GM18870 (cell line): ENCODE data around the gene ATN1.
"Not testable (repeated sequence)": the region's sequence is repeated elsewhere in the genome, so short reads cannot be mapped to it uniquely, and the experiment has no call there.

Source experiments
- ATAC-seq: cut with Tn5 transposase; IDR thresholded peaks from one replicate; pipeline ENCODE4 v1.9.1; 2021; ENCODE audit warnings: moderate library complexity; ENCODE audit not compliant: unreplicated experiment

ATN1 gene, protein sequence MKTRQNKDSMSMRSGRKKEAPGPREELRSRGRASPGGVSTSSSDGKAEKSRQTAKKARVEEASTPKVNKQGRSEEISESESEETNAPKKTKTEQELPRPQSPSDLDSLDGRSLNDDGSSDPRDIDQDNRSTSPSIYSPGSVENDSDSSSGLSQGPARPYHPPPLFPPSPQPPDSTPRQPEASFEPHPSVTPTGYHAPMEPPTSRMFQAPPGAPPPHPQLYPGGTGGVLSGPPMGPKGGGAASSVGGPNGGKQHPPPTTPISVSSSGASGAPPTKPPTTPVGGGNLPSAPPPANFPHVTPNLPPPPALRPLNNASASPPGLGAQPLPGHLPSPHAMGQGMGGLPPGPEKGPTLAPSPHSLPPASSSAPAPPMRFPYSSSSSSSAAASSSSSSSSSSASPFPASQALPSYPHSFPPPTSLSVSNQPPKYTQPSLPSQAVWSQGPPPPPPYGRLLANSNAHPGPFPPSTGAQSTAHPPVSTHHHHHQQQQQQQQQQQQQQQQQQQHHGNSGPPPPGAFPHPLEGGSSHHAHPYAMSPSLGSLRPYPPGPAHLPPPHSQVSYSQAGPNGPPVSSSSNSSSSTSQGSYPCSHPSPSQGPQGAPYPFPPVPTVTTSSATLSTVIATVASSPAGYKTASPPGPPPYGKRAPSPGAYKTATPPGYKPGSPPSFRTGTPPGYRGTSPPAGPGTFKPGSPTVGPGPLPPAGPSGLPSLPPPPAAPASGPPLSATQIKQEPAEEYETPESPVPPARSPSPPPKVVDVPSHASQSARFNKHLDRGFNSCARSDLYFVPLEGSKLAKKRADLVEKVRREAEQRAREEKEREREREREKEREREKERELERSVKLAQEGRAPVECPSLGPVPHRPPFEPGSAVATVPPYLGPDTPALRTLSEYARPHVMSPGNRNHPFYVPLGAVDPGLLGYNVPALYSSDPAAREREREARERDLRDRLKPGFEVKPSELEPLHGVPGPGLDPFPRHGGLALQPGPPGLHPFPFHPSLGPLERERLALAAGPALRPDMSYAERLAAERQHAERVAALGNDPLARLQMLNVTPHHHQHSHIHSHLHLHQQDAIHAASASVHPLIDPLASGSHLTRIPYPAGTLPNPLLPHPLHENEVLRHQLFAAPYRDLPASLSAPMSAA (N-terminal part only)

DNA sequence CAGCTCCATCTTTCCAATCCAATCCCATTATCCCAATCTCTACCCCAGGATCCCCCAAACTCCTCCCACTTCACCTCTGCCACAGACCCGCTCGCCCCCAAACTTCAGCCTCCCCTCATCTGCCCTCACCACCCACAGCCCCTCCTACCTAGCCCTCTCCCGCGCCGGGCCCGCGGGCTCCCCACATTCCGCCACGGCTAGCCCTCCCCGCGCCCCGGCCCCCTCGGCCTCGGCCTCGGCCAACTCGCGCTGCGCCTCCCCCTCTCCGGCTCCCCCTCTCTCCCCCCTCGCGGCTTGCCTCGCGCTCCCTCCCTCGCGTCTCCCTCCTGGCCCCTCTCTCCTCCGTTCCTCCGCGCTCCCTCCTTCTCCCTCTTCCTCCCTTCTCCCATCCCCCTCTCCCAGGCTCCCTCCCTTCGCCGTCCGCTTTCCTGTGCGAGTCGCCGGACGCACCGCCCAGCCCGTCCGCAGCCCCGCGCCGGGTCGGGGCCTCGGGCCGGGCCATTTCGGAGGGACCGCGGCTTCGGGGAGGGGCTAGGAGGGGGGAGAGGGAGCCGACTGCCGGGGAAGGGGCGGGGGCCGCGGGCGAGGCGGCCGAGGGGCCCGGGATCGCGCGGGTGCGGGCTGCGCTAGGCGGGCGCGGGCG, at the start of gene ATN1:
Gene ATN1 (plus strand): TSS at position 581 of the 643 bp plus-strand sequence. CDS start 6,043 bp downstream, outside the sequence.
- no peak for ATAC-seq

DNA sequence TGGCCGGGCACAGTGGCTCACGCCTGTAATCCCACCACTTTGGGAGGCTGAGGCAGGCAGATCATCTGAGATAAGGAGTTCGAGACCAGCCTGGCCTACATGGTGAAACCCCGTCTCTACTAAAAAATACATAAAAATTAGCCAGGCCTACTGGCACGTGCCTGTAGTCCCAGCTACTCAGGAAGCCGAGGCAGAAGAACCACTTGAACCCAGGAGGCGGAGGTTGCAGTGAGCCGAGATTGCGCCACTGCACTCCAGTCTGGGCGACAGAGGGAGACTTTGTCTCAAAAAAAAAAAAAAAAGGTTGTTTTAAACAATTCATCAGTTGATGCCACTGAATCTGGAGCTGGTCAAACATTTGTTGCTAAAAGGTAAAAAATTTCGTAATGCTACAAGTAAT, 47.9 kb upstream of the ATN1 start:
- ATAC-seq = not testable (repeated sequence)

DNA sequence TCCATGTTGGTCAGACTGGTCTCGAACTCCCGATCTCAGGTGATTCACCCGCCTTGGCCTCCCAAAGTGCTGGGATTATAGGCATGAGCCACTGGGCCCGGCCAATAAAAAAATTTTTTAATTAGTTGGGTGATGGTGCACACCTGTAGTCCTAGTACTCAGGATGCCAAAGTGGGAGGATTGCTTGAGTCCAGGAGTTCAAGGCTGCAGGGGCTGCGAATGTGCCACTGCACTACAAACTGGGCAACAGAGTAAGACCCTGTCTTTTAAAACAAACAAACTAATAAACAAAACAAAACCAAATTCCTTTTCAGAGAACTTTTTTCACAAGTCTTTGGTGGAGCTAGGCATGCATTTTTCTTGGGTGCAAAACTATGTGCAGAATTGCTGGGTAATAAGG, 44.5 kb upstream of the ATN1 start:
- no peak for ATAC-seq

DNA sequence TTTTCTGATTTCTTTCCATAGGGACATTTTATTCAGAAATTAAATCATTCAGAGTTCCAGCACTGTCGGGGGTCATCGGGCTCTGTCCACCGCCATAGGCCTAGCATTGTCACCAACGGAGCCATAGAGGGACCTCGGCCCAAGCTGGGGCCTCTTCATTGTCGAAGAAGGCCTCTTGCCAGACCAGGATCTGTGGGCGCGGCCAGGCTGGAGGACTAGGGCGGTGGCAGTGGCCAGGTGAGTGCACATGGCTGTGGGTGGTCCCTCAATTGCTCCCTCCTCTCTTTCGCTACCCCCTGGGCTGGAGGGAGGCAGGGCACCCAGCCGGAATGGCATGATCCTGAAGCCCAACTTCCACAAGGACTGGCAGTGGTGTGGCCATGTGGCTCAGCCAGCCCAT, 44.1 kb upstream of the ATN1 start:
- ATAC-seq = no peak

DNA sequence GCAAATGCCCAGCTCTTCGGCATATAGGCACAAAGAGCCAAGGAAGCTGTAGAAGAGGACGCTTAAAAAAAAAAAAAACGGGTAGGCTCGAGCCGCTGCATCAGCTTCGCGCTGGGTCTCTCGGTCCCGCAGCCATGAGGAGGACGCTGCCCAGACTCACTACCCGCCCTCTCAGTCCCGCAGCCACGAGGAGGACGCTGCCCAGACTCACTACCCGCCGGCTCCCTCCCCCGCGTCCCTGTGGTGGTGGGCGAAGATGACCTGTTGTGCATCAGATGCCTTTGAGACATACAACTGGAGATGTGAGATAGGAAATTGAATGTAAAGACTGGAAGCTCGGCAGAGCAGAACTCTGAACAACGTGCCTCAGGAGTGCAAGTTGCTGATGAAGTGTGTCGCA, 43.2 kb upstream of the ATN1 start:
- no peak for ATAC-seq

DNA sequence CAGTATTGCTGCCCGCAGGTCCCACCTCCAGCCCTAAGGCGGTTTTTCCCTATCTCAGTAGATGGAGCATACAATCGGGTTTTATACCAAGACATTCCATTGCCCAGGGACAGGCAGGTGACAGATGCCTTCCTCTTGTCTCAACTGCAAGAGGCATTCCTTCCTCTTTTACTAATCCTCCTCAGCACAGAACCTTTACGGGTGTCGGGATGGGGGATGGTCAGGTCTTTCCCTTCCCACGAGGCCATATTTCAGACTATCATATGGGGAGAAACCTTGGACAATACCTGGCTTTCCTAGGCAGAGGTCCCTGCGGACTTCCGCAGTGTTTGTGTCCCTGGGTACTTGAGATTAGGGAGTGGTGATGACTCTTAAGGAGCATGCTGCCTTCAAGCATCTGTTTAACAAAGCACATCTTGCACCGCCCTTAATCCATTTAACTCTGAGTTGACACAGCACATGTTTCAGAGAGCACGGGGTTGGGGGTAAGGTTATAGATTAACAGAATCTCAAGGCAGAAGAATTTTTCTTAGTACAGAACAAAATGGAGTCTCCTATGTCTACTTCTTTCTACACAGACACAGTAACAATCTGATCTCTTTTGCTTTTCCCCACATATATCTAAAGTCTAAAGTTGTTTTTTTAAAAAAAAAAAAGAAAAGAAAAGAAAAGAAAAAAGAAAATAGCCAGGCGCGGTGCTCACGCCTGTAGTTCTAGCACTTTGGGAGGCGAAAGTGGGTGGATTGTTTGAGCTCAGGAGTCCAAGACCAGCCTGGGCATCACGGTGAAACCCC, 41.4 kb upstream of the ATN1 start:
- not testable (repeated sequence) for ATAC-seq

DNA sequence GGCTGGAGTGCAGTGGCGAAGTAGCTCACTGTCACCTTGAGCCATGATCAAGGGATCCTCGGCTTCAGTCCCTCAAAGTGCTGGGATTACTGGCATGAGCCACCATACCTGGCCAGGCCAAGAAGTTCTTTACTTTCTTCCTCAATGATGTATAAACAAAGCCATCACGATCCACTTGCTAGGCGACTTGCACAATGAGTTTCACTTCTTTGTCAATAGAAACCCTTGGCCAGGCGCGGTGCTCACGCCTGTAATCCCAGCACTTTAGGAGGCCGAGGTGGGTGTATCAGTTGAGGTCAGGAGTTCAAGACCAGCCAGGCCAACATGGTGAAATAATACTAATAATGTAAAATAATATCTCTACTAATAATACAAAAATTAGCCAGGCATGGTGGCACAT, 40.3 kb upstream of the ATN1 start:
- ATAC-seq = no peak

DNA sequence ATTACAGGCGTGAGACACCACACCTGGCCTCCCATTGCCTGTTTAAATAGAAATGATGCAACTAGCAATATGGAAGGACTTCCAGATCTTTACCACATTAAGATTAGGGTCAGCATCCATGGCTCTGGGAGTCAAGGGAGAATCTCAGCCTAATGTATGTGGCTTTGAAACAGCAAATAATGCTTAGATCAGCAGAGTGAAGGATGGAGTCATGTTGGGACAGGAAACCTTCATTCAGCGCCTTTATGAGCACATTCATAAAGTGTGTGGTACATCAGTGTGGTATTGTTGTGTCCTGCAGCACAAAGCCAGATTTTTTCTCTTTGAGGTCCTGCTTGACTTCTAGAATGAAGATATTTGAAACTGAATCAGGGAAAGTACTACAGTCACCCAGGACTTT, 39.4 kb upstream of the ATN1 start:
- ATAC-seq = no peak

DNA sequence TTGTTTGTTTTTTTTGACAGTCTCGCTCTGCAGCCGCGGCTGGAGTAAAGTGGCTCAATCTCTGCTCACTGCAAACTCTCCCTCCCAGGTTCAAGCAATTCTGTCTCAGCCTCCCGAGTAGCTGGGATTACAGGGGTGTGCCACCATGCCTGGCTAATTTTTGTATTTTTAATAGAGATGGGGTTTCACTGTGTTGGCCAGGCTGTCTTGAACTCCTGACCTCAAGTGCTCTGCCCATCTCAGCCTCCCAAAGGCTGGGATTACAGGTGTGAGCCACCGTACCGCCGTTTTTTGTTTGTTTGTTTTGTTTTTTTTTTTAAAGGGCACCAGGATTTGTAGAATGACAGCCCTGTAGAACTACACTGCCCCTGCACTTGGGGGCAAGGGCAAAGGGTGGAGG, 39.0 kb upstream of the ATN1 start:
- not testable (repeated sequence) for ATAC-seq

DNA sequence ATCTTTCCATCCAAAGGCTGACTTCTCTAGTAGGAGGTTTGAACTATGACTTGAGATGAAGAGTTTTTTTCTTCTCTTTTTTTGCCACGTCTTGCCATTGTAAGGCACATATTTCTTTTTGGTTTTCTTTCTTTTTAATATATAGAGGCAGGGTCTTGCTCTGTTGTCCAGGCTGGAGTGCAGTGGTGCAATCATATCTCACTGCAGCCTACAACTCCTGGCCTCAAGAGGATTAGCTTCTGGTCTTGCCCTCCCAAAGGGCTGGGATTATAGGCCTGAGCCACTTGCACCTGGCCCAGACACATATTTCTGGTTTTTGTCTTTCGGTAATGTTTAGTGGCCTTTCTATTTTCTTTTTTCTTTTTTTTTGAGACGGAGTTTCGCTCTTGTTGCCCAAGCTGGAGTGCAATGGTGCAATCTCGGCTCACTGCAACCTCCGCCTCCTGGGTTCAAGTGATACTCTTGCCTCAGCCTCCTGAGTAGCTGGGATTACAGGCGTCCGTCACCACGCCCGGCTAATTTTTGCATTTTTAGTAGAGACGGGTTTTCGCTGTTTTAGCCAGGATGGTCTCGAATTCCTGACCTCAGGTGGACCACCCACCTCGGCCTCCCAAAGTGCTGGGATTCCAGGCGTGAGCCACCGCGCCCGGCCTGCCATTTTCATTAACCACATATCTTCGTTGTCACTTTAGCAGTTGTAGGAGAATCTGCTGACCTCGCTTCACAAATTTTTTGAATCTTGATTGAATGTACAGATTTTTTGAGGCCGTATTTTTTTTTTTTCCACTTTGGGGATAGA, 37.8 kb upstream of the ATN1 start:
- ATAC-seq = not testable (repeated sequence)

DNA sequence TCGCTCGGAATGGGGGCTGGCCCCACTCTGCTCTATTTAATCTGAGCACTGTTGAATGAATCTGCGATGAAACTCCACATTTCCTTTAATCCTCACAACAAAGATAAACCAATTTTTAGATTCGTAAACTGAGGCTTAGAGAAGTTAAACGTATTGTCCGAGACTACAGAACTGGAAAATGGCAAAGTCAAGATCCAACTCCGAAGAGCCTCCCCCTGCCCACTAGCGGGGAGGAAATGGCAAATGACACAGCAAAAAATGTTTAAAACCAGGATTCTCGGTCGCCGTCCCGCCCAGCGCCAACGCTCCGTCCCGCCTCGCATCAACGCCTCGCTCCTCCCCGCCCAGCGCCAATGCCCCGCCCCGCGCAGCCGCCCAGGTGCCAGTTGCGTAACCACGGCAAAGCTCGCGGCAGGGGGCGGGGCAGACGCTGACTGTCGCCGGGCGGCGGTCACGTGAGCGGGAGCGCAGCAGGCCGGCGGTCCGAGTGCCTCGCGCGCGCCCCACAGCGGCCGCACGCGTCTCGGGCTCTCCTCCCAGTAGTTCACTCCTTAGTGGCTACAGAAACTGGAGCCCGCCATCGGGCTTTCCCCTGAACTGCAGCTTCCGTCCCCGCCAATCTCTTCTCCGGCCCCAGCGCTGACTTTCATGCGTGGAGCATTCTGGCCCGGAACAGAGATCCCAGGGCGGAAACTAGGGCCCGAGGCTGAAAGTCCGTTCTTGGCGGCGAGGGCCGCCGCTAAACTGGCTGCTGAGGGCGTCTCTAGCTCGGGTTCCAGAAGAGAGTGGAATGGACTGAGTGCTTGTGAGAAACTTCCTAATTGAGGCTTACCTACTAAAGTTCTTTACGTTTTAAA, 36.7 kb upstream of the ATN1 start:
- ATAC-seq = peak; percentile 83

DNA sequence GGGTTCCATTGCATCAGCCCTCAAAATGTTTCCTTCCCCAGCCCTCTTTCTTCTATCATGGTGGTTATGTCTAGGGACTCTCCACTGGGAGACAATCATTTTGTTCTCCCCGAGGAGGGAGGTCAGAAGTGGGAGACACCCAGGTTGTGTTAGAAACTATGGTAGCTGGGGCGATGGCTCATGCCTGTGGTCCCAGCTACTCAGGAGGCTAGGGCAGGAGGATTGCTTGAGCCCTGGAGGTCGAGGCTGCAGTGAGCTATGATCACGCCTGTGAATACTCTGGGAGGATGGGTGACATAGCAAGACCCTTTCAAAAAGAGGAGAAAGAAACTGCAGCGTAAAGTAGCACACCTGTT, 36.1 kb upstream of the ATN1 start:
- peak; percentile 10 for ATAC-seq

DNA sequence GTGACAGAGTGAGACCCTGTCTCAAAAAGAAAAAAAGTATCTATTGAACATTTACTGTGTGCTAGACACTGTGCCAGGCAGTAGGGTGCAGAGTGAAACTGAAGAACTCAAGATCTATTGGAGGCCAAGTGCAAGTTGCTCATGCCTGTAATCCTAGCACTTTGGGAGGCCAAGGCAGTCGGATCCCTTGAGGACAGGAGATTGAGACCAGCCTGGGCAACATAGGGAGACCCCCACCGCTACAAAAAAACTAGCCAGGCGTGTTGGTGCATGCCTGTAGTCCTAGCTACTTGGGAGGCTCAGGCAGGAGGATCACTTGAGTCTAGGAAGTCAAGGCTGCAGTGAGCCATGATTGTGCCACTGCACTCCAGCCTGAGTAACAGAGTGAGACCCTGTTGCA, 35.1 kb upstream of the ATN1 start:
- ATAC-seq = not testable (repeated sequence)

DNA sequence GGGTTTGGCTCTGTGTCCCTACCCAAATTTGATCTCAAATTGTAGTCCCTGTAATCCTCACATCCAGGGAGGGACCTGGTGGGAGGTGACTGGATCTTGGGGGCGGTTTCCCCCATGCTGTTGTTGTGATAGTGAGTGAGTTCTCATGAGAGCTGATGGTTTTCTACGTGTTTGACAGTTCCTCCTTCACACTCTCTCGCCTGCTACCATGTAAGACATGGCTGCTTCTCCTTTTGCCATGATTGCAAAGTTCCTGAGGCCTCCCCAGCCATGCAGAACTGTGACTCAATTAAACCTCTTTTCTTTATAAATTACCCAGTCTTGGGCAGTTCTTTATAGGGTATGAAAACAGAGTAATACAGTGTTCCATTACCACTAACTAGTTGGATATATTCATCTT, 33.4 kb upstream of the ATN1 start:
- ATAC-seq = no peak

DNA sequence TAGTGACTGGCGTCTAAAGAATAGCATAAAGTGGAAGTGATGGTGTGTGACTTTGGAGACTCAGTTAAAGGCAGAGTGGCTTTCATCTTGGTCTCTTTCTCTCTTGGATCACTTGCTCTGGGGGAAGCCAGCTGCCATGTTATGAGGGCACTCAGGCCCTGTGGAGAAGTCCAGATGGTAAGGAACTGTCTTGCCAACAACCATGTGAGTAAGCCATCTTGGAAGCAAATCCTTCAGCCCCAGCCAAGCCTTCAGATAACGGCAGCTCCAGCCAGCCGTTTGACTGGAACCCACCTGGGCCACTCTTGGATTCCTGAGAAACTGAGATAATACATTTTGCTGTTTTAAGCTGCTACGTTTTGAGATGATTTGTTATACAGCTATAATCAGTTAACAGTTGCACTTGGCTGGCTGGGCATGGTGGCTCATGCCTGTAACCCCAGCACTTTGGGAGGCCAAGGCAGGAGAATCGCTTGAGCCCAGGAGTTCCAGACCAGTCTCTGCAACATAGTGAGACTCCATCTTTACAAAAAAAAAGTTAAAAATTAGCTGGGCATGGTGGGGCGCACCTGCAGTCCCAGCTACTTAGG, 30.8 kb upstream of the ATN1 start:
- no peak for ATAC-seq

DNA sequence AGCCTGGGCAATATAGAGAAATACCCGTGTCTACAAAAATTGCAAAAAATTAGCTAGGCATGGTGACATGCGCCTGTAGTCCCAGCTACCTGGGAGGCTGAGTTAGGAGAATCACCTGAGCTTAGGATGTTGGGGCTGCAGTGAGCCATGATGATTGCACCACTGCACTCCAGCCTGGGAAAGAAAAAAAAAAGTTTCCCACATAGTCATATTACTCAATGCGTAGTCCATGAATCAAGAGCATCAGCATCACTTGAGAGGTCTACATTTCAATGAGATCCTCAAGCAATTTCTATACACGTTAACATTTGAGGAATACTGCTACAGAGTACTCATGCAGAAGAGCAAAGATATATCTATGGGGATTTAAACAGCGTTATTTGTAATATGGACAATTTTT, 28.3 kb upstream of the ATN1 start:
- ATAC-seq = no peak

DNA sequence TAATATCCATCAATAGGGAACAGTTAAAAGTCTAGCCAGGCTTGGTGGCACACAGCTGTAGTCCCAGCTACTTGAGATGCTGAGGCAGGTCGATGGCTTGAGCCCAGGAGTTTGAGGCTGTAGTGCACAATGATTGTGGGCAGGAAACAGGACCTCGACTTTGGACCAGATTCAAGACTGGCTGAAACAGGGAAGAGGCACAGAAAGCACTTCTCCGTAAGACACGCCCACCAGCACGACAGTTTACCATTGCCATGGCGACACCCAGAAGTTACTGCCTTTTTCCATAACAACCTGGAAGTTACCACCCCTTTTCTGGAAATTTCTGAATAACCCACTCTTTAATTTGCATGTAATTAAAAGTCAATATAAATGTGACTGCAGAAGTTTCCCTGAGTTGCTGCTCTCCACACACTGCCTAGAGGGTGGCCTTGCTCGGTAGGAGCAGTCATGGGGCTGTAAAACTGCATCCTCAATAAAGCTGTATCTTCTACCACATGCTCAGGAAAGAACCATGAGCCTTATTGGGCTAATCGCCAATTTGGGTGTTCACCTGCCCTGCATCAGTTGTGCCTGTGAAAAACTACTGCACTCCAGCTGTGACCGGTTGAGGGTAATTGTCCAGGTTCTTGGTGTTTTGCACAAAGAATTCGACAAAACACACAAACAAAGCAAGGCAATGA, 27.8 kb upstream of the ATN1 start:
- ATAC-seq = no peak

DNA sequence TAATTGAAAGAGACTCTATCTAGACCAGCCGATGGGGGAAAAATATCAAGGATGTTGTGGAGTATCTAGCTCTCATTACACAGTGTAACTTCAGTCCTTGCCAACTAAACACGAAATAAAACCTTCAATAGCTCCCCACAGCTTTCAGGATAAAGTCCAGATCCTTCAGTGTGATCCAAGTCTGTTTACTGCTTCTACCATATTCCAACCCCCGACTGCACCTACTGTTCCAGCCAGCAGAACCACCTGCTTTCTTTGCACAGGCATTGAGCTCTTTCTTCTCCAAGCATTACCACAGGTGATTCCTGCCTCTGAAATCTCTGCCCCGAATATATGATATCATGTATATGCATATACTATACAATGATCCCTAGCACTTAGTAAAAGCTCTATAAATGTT, 25.3 kb upstream of the ATN1 start:
- no peak for ATAC-seq
